HCT116 (cell line): ENCODE results near the gene DAND5. TPM values are rescaled to one million over a fixed set of nuclear protein-coding genes. Genes with fewer than 3 reads are reported as not detected.

ENCODE experiments used
- ATAC-seq: fragments of 200-7000 bp; cut with Tn5 transposase; 2 replicates; pipeline ENCODE4 v1.9.1; 2020; ENCODE audit warnings: mild to moderate bottlenecking, moderate library complexity
- BruUV-seq: library from RNA; stranded (reverse); fragments of 400-500 nt; replicated peaks from 2 replicates; lab custom pipeline; 2021; lab: Mats Ljungman, UMichigan
- CTCF ChIA-PET: fragments of 300-600 bp; sonication (Branson Sonifier 250); formaldehyde crosslinking; loops from one replicate; lab custom pipeline; 2021; ENCODE audit warnings: antibody characterized with exemption; lab: Charles Lee
- POLR2A ChIA-PET: fragments of 300-600, 350-600 bp; sonication (Branson Sonifier 250); formaldehyde crosslinking; loops from one replicate; lab custom pipeline; 2021; ENCODE audit warnings: antibody characterized with exemption; lab: Charles Lee
- RAD21 ChIA-PET, 2 experiments: fragments of 300-600 bp; sonication (Branson Sonifier 250); formaldehyde crosslinking; loops; one replicate each; lab custom pipeline; 2023; ENCODE audit warnings: low total read pairs in 2 of 2; ENCODE audit not compliant: uncharacterized antibody in 2 of 2, unreplicated experiment in 2 of 2, low non-redundant PET in 1 of 2; lab: Charles Lee
- DNase-seq: peaks from one replicate; pipeline ENCODE4 v3.0.0-alpha.2; 2010; ENCODE audit warnings: low read depth, low spot score
- H2AFZ ChIP-seq: fragments of 200-600 bp; shearing (Covaris generic), sonication (generic); 2 replicates; pipeline ENCODE4 v1.6.1; 2017; ENCODE audit warnings: low read depth, mixed run types, mixed read lengths, antibody characterized with exemption, low read length; ENCODE audit not compliant: poor library complexity, severe bottlenecking
- H3K27ac ChIP-seq: 2 replicates; pipeline ENCODE4 v1.5.1; 2012; ENCODE audit warnings: low read depth, low read length
- H3K27me3 ChIP-seq: fragments of 200-600 bp; sonication (generic); 2 replicates; pipeline ENCODE4 v1.6.1; 2016; ENCODE audit warnings: mixed run types, low read length, mixed read lengths; ENCODE audit not compliant: insufficient read depth
- H3K36me3 ChIP-seq, 2 experiments: fragments of 200-500 bp in 1 of 2; fragments of 200-600 bp in 1 of 2; sonication (Bioruptor generic) in 1 of 2; sonication (generic) in 1 of 2; 2 replicates each; pipeline versions ENCODE4 v1.5.1 to v1.6.1; 2014 to 2016; ENCODE audit warnings: low read length in 2 of 2, inconsistent platforms in 1 of 2, mixed read lengths in 1 of 2, mixed run types in 1 of 2; ENCODE audit not compliant: insufficient read depth in 2 of 2, control insufficient read depth in 1 of 2
- H3K4me1 ChIP-seq, 2 experiments: fragments of 200-600 bp in 1 of 2; sonication (generic) in 1 of 2; 2 replicates each; pipeline versions ENCODE4 v1.5.1 to v1.6.1; 2012 to 2017; ENCODE audit warnings: low read length in 2 of 2, inconsistent platforms in 1 of 2, mild to moderate bottlenecking in 1 of 2, mixed read lengths in 1 of 2, mixed run types in 1 of 2, moderate library complexity in 1 of 2; ENCODE audit not compliant: insufficient read depth in 2 of 2, control insufficient read depth in 1 of 2
- H3K4me2 ChIP-seq: fragments of 200-600 bp; sonication (generic); 2 replicates; pipeline ENCODE4 v1.6.1; 2017; ENCODE audit warnings: mixed run types, low read length, mixed read lengths
- H3K4me3 ChIP-seq, 2 experiments: fragments of 200-600 bp in 1 of 2; sonication (generic) in 1 of 2; replicated peaks in 1 of 2; 2 replicates each; pipeline ENCODE4 v1.5.1; 2011 to 2016; ENCODE audit warnings: low read length in 2 of 2, control low read depth in 1 of 2, low read depth in 1 of 2, mild to moderate bottlenecking in 1 of 2, mixed read lengths in 1 of 2, mixed run types in 1 of 2
- H3K79me2 ChIP-seq: fragments of 200-600 bp; sonication (generic); 2 replicates; pipeline ENCODE4 v1.6.1; 2017; ENCODE audit warnings: mild to moderate bottlenecking, mixed run types, low read length, moderate library complexity, mixed read lengths; ENCODE audit not compliant: insufficient read depth
- H3K9ac ChIP-seq: fragments of 200-600 bp; sonication (generic); 2 replicates; pipeline ENCODE4 v1.6.1; 2016; ENCODE audit warnings: low read length, mixed read lengths
- H3K9me2 ChIP-seq: fragments of 200-600 bp; sonication (generic), shearing (Covaris generic); 2 replicates; pipeline ENCODE4 v1.6.1; 2017; ENCODE audit warnings: mixed run types, mild to moderate bottlenecking, moderate library complexity; ENCODE audit not compliant: insufficient read depth
- H3K9me3 ChIP-seq, 2 experiments: fragments of 200-500 bp in 1 of 2; fragments of 200-600 bp in 1 of 2; sonication (Bioruptor generic) in 1 of 2; sonication (generic) in 1 of 2; 2 replicates each; pipeline ENCODE4 v1.6.1; 2014 to 2017; ENCODE audit warnings: low read length in 2 of 2, mixed read lengths in 2 of 2, inconsistent platforms in 1 of 2, low read depth in 1 of 2, mild to moderate bottlenecking in 1 of 2, mixed run types in 1 of 2, moderate library complexity in 1 of 2; ENCODE audit not compliant: control insufficient read depth in 1 of 2, insufficient read depth in 1 of 2
- H4K20me1 ChIP-seq: fragments of 200-600 bp; sonication (generic), shearing (Covaris generic); 2 replicates; pipeline ENCODE4 v1.6.1; 2017; ENCODE audit warnings: mixed run types, mild to moderate bottlenecking, moderate library complexity; ENCODE audit not compliant: insufficient read depth
- CEBPB ChIP-seq: IDR thresholded peaks from 2 replicates; pipeline ENCODE4 v1.6.1; 2012; ENCODE audit warnings: low read depth
- CTCF ChIP-seq, 3 experiments: fragments of 200-600 bp in 1 of 3; sonication (generic) in 1 of 3; IDR thresholded peaks in 2 of 3; conservative IDR thresholded peaks in 1 of 3; 2 replicates each; pipeline ENCODE4 v1.5.1; 2012 to 2017; ENCODE audit warnings: low read depth in 2 of 3, low read length in 2 of 3, antibody characterized with exemption in 1 of 3, borderline replicate concordance in 1 of 3, control low read depth in 1 of 3, mild to moderate bottlenecking in 1 of 3, mixed read lengths in 1 of 3, mixed run types in 1 of 3, moderate library complexity in 1 of 3; ENCODE audit not compliant: insufficient read depth in 1 of 3
- ELF1 ChIP-seq: IDR thresholded peaks from 2 replicates; pipeline ENCODE4 v1.6.1; 2012; ENCODE audit warnings: low read depth, borderline replicate concordance
- EZH2 ChIP-seq: fragments of 200-600 bp; sonication (generic); IDR thresholded peaks from 2 replicates; pipeline ENCODE4 v1.6.1; 2017; ENCODE audit warnings: antibody characterized with exemption, mixed run types
- EZH2phosphoT487 ChIP-seq: fragments of 200-600 bp; IDR thresholded peaks from 2 replicates; pipeline ENCODE4 v1.6.1; 2018; ENCODE audit warnings: antibody characterized with exemption, borderline replicate concordance
- FOSL1 ChIP-seq: IDR thresholded peaks from 2 replicates; pipeline ENCODE4 v1.6.1; 2012; ENCODE audit warnings: low read depth
- JUND ChIP-seq: IDR thresholded peaks from 2 replicates; pipeline ENCODE4 v1.6.1; 2012
- MAX ChIP-seq: IDR thresholded peaks from 2 replicates; pipeline ENCODE4 v1.6.1; 2012
- POLR2A ChIP-seq: IDR thresholded peaks from 2 replicates; pipeline ENCODE4 v1.7.0; 2011; ENCODE audit warnings: borderline replicate concordance; ENCODE audit not compliant: insufficient read depth, insufficient read length; ENCODE audit errors: extremely low read depth
- RAD21 ChIP-seq: IDR thresholded peaks from 2 replicates; pipeline ENCODE4 v1.6.1; 2012; ENCODE audit warnings: low read depth, mild to moderate bottlenecking
- SIN3A ChIP-seq: IDR thresholded peaks from 2 replicates; pipeline ENCODE4 v1.6.1; 2012; ENCODE audit warnings: low read depth
- SP1 ChIP-seq: IDR thresholded peaks from 2 replicates; pipeline ENCODE4 v1.6.1; 2012; ENCODE audit warnings: low read depth
- SRF ChIP-seq: IDR thresholded peaks from 2 replicates; pipeline ENCODE4 v1.6.1; 2012; ENCODE audit warnings: low read depth
- TCF7L2 ChIP-seq: IDR thresholded peaks from 2 replicates; pipeline ENCODE4 v1.7.0; 2011; ENCODE audit warnings: borderline replicate concordance, inconsistent platforms; ENCODE audit not compliant: insufficient read depth, insufficient read length; ENCODE audit errors: extremely low read depth
- YY1 ChIP-seq: IDR thresholded peaks from 2 replicates; pipeline ENCODE4 v1.6.1; 2011; ENCODE audit warnings: low read length, low read depth, moderate library complexity, mild to moderate bottlenecking; ENCODE audit not compliant: insufficient replicate concordance; ENCODE audit errors: extremely low read depth
- ZBTB33 ChIP-seq: IDR thresholded peaks from 2 replicates; pipeline ENCODE4 v1.6.1; 2011; ENCODE audit warnings: mild to moderate bottlenecking, low read length, moderate library complexity; ENCODE audit not compliant: insufficient replicate concordance; ENCODE audit errors: extremely low read depth
- ZFX ChIP-seq: fragments of 450-650 bp; IDR thresholded peaks from 2 replicates; pipeline ENCODE4 v1.6.1; 2017
- ZNF274 ChIP-seq: fragments of 200-500 bp; sonication (Bioruptor generic); IDR thresholded peaks from 2 replicates; pipeline ENCODE4 v1.6.1; 2014; ENCODE audit warnings: mild to moderate bottlenecking, low read depth, low read length, inconsistent platforms
- intact Hi-C: fragments of 100-400 bp; cut with micrococcal nuclease; formaldehyde crosslinking; loops from 2 replicates; pipeline ENCODE4 v1.10.0; 2022
- total RNA-seq: library from RNA; stranded (reverse); gene quantifications from one replicate; pipeline ENCODE4 v1.2.1, GENCODE V29; 2021; ENCODE audit not compliant: unreplicated experiment

DAND5 gene
- total RNA-seq, 1 experiment from 2014 or later: 0.25 TPM

GRCh38 chr19:13005861-13006370 lies 36.5 kb downstream of the DAND5 start:
- Histone ChIP-seq H3K4me1 (peaks cover 0 to 5% of the 10 kb centered on the region in 2 experiments; a peak in 2 of 4 replicates), H3K9me2 (no peaks in the 10 kb centered on the region), H3K36me3 (no peaks in the 10 kb centered on the region), H3K9me3 (no peaks in the 10 kb centered on the region), H4K20me1 (no peaks in the 10 kb centered on the region), H3K9ac (no peak overlapping the region), H3K4me2 (no peak overlapping the region), H3K79me2 (no peaks in the 10 kb centered on the region), H2AFZ (no peak overlapping the region), H3K27ac (no peak overlapping the region), H3K27me3 (no peaks in the 10 kb centered on the region), H3K4me3 (no peak overlapping the region)
- no peak for DNase-seq
- RAD21 ChIA-PET: no interaction called here
- BruUV-seq: no TSS peak
- intact Hi-C loops: no loop called here
- CTCF ChIA-PET: interaction anchor here (1.1 kb wide), 1 partner anchor 55 kb away, joined by 5 read pairs; no protein-coding TSS in a partner anchor
- no peak for ATAC-seq
- TF ChIP-seq ZBTB33: no peak
- no peak for TF ChIP-seq CEBPB
- no peak for TF ChIP-seq EZH2phosphoT487
- TF ChIP-seq SP1: no peak
- TF ChIP-seq SRF: no peak
- TF ChIP-seq EZH2: no peak
- TF ChIP-seq JUND: no peak
- no peak for TF ChIP-seq ZFX
- no peak for TF ChIP-seq FOSL1
- TF ChIP-seq POLR2A: no peak
- TF ChIP-seq ELF1: no peak
- TF ChIP-seq SIN3A: no peak
- TF ChIP-seq YY1: no peak
- TF ChIP-seq TCF7L2: no peak
- TF ChIP-seq MAX: no peak
- TF ChIP-seq RAD21: no peak
- no peak for TF ChIP-seq CTCF (IDR thresholded peaks at IDR 0.05 in 2 of 3, conservative IDR thresholded peaks at IDR 0.05 in 1 of 3; ENCODE audit: borderline replicate concordance in 1 of 3, insufficient read depth in 1 of 3, low read depth in 2 of 3, low read length in 2 of 3)
- TF ChIP-seq ZNF274: no peak
- POLR2A ChIA-PET: interaction anchor here (0.7 kb wide), 1 partner anchor 12 kb away, joined by 6 read pairs; no protein-coding TSS in a partner anchor
